ENCODE data around the gene VPS45. TPM values are rescaled to one million over a fixed set of nuclear protein-coding genes. Genes with fewer than 3 reads are reported as not detected.

Gene VPS45
- total RNA-seq, 2 experiments from 2014 or later, result 19.4 to 22.8 TPM

DNA sequence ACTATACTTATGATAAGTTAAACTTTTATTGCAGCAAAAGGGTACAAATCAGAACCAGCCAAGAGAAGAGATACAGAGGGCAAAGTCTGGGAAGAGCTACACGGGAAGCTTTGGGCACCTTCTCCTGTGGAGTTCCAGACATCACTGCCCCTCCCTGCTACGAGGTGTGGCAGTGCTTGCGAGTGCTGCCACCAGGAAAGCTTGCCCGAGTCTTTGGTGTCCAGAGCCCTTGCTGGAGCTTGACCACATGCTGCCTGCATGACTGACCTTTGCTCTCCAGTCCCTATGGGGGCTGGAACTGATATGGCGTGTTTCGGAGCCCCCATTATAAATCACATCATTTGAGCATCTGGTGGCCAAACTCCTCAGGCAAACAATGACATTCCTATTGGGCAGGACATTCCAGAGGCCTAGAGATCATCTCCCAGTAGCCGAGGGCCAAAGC, 105.6 kb downstream of the VPS45 start:
- CTCF ChIA-PET, result interaction anchor here (2.2 to 6.1 kb wide), 2 partner anchors 14 to 99 kb away, joined by 8 to 54 read pairs; no protein-coding TSS in a partner anchor
- POLR2A ChIA-PET, result no interaction called here
- DNase-seq, result no peak
- Mint-ChIP-seq H3K27me3 (no peaks in the 10 kb centered on the region), H3K4me1 (ENCODE audit: low read depth) (no peaks in the 10 kb centered on the region), H3K36me3 (ENCODE audit: low read depth) (no peaks in the 10 kb centered on the region), H3K27ac (no peak overlapping the region), H3K9me3 (no peaks in the 10 kb centered on the region), H3K4me3 (no peak overlapping the region)
- TF ChIP-seq, protein P1, sequence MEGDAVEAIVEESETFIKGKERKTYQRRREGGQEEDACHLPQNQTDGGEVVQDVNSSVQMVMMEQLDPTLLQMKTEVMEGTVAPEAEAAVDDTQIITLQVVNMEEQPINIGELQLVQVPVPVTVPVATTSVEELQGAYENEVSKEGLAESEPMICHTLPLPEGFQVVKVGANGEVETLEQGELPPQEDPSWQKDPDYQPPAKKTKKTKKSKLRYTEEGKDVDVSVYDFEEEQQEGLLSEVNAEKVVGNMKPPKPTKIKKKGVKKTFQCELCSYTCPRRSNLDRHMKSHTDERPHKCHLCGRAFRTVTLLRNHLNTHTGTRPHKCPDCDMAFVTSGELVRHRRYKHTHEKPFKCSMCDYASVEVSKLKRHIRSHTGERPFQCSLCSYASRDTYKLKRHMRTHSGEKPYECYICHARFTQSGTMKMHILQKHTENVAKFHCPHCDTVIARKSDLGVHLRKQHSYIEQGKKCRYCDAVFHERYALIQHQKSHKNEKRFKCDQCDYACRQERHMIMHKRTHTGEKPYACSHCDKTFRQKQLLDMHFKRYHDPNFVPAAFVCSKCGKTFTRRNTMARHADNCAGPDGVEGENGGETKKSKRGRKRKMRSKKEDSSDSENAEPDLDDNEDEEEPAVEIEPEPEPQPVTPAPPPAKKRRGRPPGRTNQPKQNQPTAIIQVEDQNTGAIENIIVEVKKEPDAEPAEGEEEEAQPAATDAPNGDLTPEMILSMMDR (IDR thresholded peaks at IDR 0.05), result no peak
- ATAC-seq, result no peak
- intact Hi-C loops (cut with micrococcal nuclease), result no loop called here

- Mint-ChIP-seq H3K4me3 (no peak overlapping the region), H3K27ac (no peak overlapping the region), H3K27me3 (no peaks in the 10 kb centered on the region), H3K9me3 (no peaks in the 10 kb centered on the region), H3K4me1 (ENCODE audit: low read depth) (no peaks in the 10 kb centered on the region), H3K36me3 (ENCODE audit: low read depth) (no peaks in the 10 kb centered on the region)
- ATAC-seq (no peak), DNase-seq (no peak)
- POLR2A ChIA-PET, result no interaction called here
- intact Hi-C loops (cut with micrococcal nuclease), result no loop called here
- TF ChIP-seq, protein P1 (IDR thresholded peaks at IDR 0.05), result no peak
- CTCF ChIA-PET, result interaction anchor here (2.0 to 3.6 kb wide), 2 partner anchors 10 to 11 kb away, joined by 12 to 17 read pairs; no protein-coding TSS in a partner anchor
Observed at GRCh38 chr1:150176593-150176992, 109.0 kb downstream of the VPS45 start.

DNA sequence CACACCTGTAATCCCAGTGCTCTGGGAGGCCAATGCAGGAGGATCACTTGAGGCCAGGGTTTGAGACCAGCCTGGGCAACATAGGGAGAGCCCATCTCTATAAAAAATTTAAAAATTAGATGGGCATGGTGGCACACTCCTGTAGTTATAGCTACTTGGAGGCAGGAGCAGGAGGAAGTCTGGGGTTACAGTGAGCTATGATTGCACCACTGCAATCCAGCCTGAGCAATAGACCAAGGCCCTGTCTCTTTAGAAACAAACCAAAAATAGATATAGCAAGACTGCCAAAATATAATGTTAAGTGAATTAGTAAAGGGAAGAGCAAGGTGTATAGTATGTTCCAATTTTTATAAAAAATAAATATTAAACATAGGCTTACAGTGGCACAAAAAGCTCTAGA, 111.0 kb downstream of the VPS45 start:
- TF ChIP-seq, protein P1 (IDR thresholded peaks at IDR 0.05), result no peak
- Mint-ChIP-seq H3K9me3 (no peaks in the 10 kb centered on the region), H3K27me3 (no peaks in the 10 kb centered on the region), H3K36me3 (ENCODE audit: low read depth) (no peaks in the 10 kb centered on the region), H3K4me1 (ENCODE audit: low read depth) (no peaks in the 10 kb centered on the region), H3K4me3 (no peak overlapping the region), H3K27ac (no peak overlapping the region)
- intact Hi-C loops (cut with micrococcal nuclease), result no loop called here
- ChIA-PET POLR2A (interaction anchor here (0.8 kb wide), 1 partner anchor 105 kb away, joined by 3 read pairs; no protein-coding TSS in a partner anchor), CTCF (interaction anchor here (0.8 to 3.6 kb wide), 4 partner anchors 9 to 105 kb away, joined by 3 to 17 read pairs (median 9); no protein-coding TSS in a partner anchor)
- ATAC-seq, result no peak
- no peak for DNase-seq

- DNase-seq (no peak), ATAC-seq (no peak)
- Mint-ChIP-seq H3K4me1 (ENCODE audit: low read depth) (no peaks in the 10 kb centered on the region), H3K27ac (no peak overlapping the region), H3K36me3 (ENCODE audit: low read depth) (no peaks in the 10 kb centered on the region), H3K9me3 (no peaks in the 10 kb centered on the region), H3K4me3 (no peak overlapping the region), H3K27me3 (no peaks in the 10 kb centered on the region)
- ChIA-PET CTCF (no interaction called here), POLR2A (no interaction called here)
- intact Hi-C loops (cut with micrococcal nuclease), result no loop called here
- TF ChIP-seq, protein P1 (IDR thresholded peaks at IDR 0.05), result no peak
Observed at GRCh38 chr1:150179867-150180266, 112.3 kb downstream of the VPS45 start.

DNA sequence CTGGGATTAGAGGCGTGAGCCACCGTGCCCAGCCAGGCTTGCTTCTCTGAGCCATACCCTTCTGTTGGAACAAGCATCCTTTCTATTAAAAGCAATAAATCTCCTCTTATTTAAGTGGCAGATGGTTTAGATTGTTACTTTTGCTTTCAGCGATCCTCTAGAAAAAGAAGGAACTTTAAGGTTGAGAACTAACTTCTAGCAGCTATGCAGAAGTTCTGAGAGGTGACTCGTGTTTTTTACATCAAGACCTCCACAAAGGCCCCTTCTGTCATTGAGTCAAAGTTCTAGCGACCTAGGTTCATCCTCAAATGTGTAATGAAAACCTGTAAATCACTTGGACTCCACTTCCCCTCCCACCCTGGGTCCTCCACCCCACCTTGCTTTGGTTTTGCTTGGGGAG, 112.9 kb downstream of the VPS45 start:
- no peaks in the 10 kb centered on the region for H3K36me3 Mint-ChIP-seq (ENCODE audit: low read depth)
- no peak overlapping the region for H3K4me3 Mint-ChIP-seq
- ATAC-seq (no peak), DNase-seq (no peak)
- H3K4me1 Mint-ChIP-seq (ENCODE audit: low read depth), result no peaks in the 10 kb centered on the region
- no peaks in the 10 kb centered on the region for H3K27me3 Mint-ChIP-seq
- CTCF ChIA-PET, result no interaction called here
- no peaks in the 10 kb centered on the region for H3K9me3 Mint-ChIP-seq
- TF ChIP-seq, protein P1 (IDR thresholded peaks at IDR 0.05), result no peak
- intact Hi-C loops (cut with micrococcal nuclease), result no loop called here
- H3K27ac Mint-ChIP-seq, result no peak overlapping the region
- POLR2A ChIA-PET, result no interaction called here
